ENCODE measurements around the gene PIP. TPM values are rescaled to one million over a fixed set of nuclear protein-coding genes. Genes with fewer than 3 reads are reported as not detected.
"Not testable (repeated sequence)": the region's sequence is repeated elsewhere in the genome, so short reads cannot be mapped to it uniquely, and the experiment has no call there.

The PIP gene, protein sequence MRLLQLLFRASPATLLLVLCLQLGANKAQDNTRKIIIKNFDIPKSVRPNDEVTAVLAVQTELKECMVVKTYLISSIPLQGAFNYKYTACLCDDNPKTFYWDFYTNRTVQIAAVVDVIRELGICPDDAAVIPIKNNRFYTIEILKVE
- total RNA-seq: 10 to 100 TPM in 1 of 2 donors, 1 to 10 TPM in 1; 1.5 to 37.1 TPM
- polyA plus RNA-seq: 10 to 100 TPM; 35.3 to 43.4 TPM
- long read RNA-seq, donor 1: 0 reads
- long read RNA-seq, donor 2: 0 reads
- long read RNA-seq, donor 3: 0 reads
- long read RNA-seq, donor 4: 0 reads
- long read RNA-seq, donor 5: 0 reads

DNA sequence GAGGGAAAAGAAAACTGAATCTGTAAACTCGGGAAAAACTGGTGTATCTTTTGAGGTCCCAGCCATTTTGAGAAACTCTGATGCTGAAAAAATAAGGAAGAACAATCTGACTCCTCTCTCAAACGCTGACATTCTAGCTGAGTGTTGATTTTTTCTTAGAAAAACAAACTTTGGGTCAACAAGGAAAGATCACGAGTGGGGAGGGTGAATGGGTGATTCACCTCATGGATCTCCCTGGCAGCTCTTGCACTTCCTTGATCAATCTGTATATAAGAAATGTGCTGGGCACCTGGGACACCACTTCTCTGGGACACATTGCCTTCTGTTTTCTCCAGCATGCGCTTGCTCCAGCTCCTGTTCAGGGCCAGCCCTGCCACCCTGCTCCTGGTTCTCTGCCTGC is at the start of gene PIP:
TSS of gene PIP (plus strand) at position 297 of the 400 bp plus-strand sequence. CDS start at position 337, 40 bp downstream.
- no peak for DNase-seq
- TF ChIP-seq, protein P1, sequence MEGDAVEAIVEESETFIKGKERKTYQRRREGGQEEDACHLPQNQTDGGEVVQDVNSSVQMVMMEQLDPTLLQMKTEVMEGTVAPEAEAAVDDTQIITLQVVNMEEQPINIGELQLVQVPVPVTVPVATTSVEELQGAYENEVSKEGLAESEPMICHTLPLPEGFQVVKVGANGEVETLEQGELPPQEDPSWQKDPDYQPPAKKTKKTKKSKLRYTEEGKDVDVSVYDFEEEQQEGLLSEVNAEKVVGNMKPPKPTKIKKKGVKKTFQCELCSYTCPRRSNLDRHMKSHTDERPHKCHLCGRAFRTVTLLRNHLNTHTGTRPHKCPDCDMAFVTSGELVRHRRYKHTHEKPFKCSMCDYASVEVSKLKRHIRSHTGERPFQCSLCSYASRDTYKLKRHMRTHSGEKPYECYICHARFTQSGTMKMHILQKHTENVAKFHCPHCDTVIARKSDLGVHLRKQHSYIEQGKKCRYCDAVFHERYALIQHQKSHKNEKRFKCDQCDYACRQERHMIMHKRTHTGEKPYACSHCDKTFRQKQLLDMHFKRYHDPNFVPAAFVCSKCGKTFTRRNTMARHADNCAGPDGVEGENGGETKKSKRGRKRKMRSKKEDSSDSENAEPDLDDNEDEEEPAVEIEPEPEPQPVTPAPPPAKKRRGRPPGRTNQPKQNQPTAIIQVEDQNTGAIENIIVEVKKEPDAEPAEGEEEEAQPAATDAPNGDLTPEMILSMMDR (IDR thresholded peaks at IDR 0.05; ENCODE audit: control extremely low read depth, extremely low read depth): no peak
- Histone ChIP-seq H3K27me3 (ENCODE audit: control insufficient read depth in 3 of 3, insufficient read depth in 3 of 3, low read length in 2 of 3) (peaks cover 0 to 3% (median 0%) of the 10 kb centered on the region in 3 donors), H3K4me3 (no peak within 1 kb of the TSS), H3K27ac (ENCODE audit: low read depth in 1 of 2, low read length in 1 of 2) (no peak within 1 kb of the TSS), H3K36me3 (ENCODE audit: control insufficient read depth in 4 of 4, insufficient read depth in 4 of 4, low read length in 4 of 4) (no peaks in the 10 kb centered on the region), H3K4me1 (ENCODE audit: control insufficient read depth in 5 of 5, insufficient read depth in 5 of 5, low read length in 5 of 5) (no peaks in the 10 kb centered on the region), H3K9me3 (ENCODE audit: control insufficient read depth in 4 of 4, insufficient read depth in 3 of 4, low read length in 3 of 4) (no peaks in the 10 kb centered on the region), H3K9ac (ENCODE audit: insufficient read depth in 1 of 2, low read length in 2 of 2) (no peak within 1 kb of the TSS)
- WGBS, 2 donors: 46 to 64% methylated on average over 4 of the region's 4 CpGs
- no peak for ATAC-seq (ENCODE audit: insufficient read depth, low FRiP score)

DNA sequence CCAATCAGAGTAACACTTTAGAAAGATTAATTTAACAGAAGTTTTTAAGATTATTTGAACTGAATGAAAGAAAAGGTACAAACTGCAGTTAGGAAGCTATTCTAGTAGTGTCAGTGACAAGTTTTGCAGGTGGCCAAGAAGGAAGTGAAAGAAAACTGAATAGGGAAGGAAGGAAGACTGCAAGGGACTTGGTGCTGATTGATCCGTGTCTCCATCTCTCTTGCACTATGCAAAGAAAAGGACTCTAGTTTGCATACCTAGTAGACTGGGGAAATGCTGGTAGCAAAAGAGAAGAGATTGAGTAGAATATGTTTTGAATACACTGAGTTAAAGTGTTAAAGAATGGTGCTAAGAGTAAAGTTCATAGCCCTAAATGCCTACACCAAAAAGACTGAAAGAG is 46.8 kb upstream of the PIP start:
- ATAC-seq (ENCODE audit: insufficient read depth, low FRiP score): no peak
- 30 to 58% methylated on average over 1 of the region's 1 CpG for WGBS, 2 donors

DNA sequence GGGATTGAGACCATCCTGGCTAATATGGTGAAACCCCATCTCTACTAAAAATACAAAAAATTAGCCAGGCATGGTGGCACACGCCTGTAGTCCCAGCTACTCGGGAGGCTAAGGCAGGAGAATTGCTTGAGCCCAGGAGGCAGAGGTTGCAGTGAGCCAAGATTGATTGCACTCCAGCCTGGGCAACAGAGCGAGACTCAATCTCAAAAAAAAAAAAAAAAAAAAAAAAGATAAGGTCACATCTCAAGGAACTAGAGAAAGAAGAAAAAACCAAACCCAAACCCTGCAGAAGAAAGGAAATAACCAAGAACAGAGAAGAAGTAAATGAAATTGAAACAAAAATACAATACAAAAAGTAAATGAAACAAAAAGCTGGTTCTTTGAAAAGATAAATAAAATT is 46.3 kb upstream of the PIP start:
- not testable (repeated sequence) for H3K27me3 ChIP-seq (ENCODE audit: control insufficient read depth in 3 of 3, insufficient read depth in 3 of 3, low read length in 2 of 3); H3K9me3 ChIP-seq (ENCODE audit: control insufficient read depth in 4 of 4, insufficient read depth in 3 of 4, low read length in 3 of 4); H3K4me1 ChIP-seq (ENCODE audit: control insufficient read depth in 5 of 5, insufficient read depth in 5 of 5, low read length in 5 of 5); DNase-seq; H3K9ac ChIP-seq (ENCODE audit: insufficient read depth in 1 of 2, low read length in 2 of 2); H3K36me3 ChIP-seq (ENCODE audit: control insufficient read depth in 4 of 4, insufficient read depth in 4 of 4, low read length in 4 of 4); H3K27ac ChIP-seq (ENCODE audit: low read depth in 1 of 2, low read length in 1 of 2); ATAC-seq (ENCODE audit: insufficient read depth, low FRiP score); H3K4me3 ChIP-seq
- 85 to 92% methylated on average over 3 of the region's 3 CpGs for WGBS, 2 donors

More for the DNA sequence above, 46.8 kb upstream of the PIP start:
- no peaks in the 10 kb centered on the region for H3K36me3 ChIP-seq (ENCODE audit: control insufficient read depth in 4 of 4, insufficient read depth in 4 of 4, low read length in 4 of 4)
- no peak for DNase-seq
- no peak overlapping the region for H3K27ac ChIP-seq (ENCODE audit: low read depth in 1 of 2, low read length in 1 of 2)
- peaks cover 0 to 3% (median 1%) of the 10 kb centered on the region in 4 donors for H3K9me3 ChIP-seq (ENCODE audit: control insufficient read depth in 4 of 4, insufficient read depth in 3 of 4, low read length in 3 of 4)
- no peaks in the 10 kb centered on the region for H3K27me3 ChIP-seq (ENCODE audit: control insufficient read depth in 3 of 3, insufficient read depth in 3 of 3, low read length in 2 of 3)
- no peak overlapping the region for H3K4me3 ChIP-seq
- TF ChIP-seq, protein P1 (IDR thresholded peaks at IDR 0.05; ENCODE audit: control extremely low read depth, extremely low read depth): no peak
- H3K9ac ChIP-seq (ENCODE audit: insufficient read depth in 1 of 2, low read length in 2 of 2): no peak overlapping the region
- no peaks in the 10 kb centered on the region for H3K4me1 ChIP-seq (ENCODE audit: control insufficient read depth in 5 of 5, insufficient read depth in 5 of 5, low read length in 5 of 5)

DNA sequence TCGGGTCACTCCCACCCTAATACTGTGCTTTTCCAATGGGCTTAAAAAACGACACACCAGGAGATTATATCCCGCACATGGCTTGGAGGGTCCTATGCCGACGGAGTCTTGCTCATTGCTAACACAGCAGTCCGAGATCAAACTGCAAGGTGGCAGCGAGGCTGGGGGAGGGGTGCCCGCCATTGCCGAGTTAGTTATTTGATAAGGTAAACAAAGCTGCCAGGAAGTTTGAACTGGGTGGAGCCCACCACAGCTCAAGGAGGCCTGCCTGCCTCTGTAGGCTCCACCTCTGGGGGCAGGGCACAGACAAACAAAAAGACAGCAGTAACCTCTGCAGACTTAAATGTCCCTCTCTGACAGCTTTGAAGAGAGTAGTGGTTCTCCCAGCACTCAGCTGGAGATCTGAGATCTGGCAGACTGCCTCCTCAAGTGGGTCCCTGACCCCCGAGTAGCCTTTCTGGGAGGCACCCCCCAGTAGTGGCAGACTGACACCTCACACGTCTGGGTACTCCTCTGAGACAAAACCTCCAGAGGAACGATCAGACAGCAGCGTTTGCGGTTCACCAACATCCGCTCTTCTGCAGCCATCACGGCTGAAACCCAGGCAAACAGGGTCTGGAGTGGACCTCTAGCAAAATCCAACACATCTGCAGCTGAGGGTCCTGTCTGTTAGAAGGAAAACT is 43.2 kb upstream of the PIP start:
- not testable (repeated sequence) for DNase-seq; H3K4me1 ChIP-seq (ENCODE audit: control insufficient read depth in 5 of 5, insufficient read depth in 5 of 5, low read length in 5 of 5); ATAC-seq (ENCODE audit: insufficient read depth, low FRiP score); H3K36me3 ChIP-seq (ENCODE audit: control insufficient read depth in 4 of 4, insufficient read depth in 4 of 4, low read length in 4 of 4); H3K27me3 ChIP-seq (ENCODE audit: control insufficient read depth in 3 of 3, insufficient read depth in 3 of 3, low read length in 2 of 3); H3K9me3 ChIP-seq (ENCODE audit: control insufficient read depth in 4 of 4, insufficient read depth in 3 of 4, low read length in 3 of 4); H3K9ac ChIP-seq (ENCODE audit: insufficient read depth in 1 of 2, low read length in 2 of 2); H3K27ac ChIP-seq (ENCODE audit: low read depth in 1 of 2, low read length in 1 of 2); H3K4me3 ChIP-seq
- WGBS, 2 donors: 86 to 91% methylated on average over 16 of the region's 16 CpGs

Measured in lung (tissue), 16 donors.